Activated naive CD8-positive, alpha-beta T cell treated with anti-CD3 and anti-CD28 coated beads, Interleukin-2, amount 10 ng/mL, durations not matched to agents 7 days and 5 days (primary cell): ENCODE data around the gene DOCK11. TPM values are rescaled to one million over a fixed set of nuclear protein-coding genes. Genes with fewer than 3 reads are reported as not detected.

Source experiments
- ATAC-seq: fragments of 150-1000 bp; cut with Tn5 transposase; one replicate; pipeline ENCODE4 v1.10.0; 2021; ENCODE audit warnings: low read depth, moderate library complexity
- POLR2A ChIA-PET: fragments of 350-600 bp; sonication (Branson Sonifier 250); formaldehyde crosslinking; loops from one replicate; lab custom pipeline; 2021; ENCODE audit warnings: antibody characterized with exemption; lab: Charles Lee
- DNase-seq: peaks from one replicate; pipeline ENCODE4 v3.0.0; 2021
- H3K27ac Mint-ChIP-seq: one replicate; pipeline ENCODE4 v1.8.0; 2022; ENCODE audit warnings: mild to moderate bottlenecking, mixed read lengths
- H3K27me3 Mint-ChIP-seq: one replicate; pipeline ENCODE4 v1.8.0; 2022; ENCODE audit warnings: mild to moderate bottlenecking, moderate library complexity, mixed read lengths
- H3K36me3 Mint-ChIP-seq: one replicate; pipeline ENCODE4 v1.8.0; 2021; ENCODE audit warnings: mild to moderate bottlenecking, mixed read lengths
- H3K4me1 Mint-ChIP-seq: one replicate; pipeline ENCODE4 v1.8.0; 2021; ENCODE audit warnings: mixed read lengths
- H3K4me3 Mint-ChIP-seq: one replicate; pipeline ENCODE4 v1.8.0; 2022; ENCODE audit warnings: mild to moderate bottlenecking, moderate library complexity, mixed read lengths
- H3K9me3 Mint-ChIP-seq: one replicate; pipeline ENCODE4 v1.8.0; 2021; ENCODE audit warnings: mixed read lengths
- total RNA-seq, 2 experiments: library from RNA; stranded (reverse); gene quantifications; one replicate each; pipeline ENCODE4 v1.2.3, GENCODE V29; 2021

The DOCK11 gene
- total RNA-seq, 2 experiments from 2014 or later, result 71.9 to 80.4 TPM

DNA sequence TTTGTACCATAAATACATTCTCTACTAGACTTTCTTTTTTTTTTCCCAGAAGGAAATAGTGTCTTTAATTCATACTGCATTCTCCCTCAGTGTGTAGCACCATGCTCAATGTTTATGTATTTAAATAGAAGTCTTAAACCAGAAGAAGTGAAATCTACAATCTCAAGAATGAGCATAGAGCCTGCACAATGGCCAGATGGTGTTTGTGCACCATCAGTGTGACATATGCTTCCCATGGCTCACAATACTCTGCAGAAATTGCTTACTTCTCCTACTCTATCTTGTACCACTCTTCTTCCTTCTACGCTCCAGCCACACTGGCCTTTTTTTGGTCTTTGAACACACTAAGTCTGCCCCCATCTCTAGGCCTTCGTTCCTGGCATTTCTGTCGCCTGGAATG, 2.6 kb upstream of the DOCK11 start:
- Mint-ChIP-seq H3K36me3 (peaks cover 4% of the 10 kb centered on the region), H3K9me3 (no peaks in the 10 kb centered on the region), H3K27me3 (no peaks in the 10 kb centered on the region), H3K4me1 (peaks cover 9% of the 10 kb centered on the region), H3K27ac (no peak overlapping the region), H3K4me3 (no peak overlapping the region)
- DNase-seq, result no peak
- POLR2A ChIA-PET, result no interaction called here
- no peak for ATAC-seq

DNA sequence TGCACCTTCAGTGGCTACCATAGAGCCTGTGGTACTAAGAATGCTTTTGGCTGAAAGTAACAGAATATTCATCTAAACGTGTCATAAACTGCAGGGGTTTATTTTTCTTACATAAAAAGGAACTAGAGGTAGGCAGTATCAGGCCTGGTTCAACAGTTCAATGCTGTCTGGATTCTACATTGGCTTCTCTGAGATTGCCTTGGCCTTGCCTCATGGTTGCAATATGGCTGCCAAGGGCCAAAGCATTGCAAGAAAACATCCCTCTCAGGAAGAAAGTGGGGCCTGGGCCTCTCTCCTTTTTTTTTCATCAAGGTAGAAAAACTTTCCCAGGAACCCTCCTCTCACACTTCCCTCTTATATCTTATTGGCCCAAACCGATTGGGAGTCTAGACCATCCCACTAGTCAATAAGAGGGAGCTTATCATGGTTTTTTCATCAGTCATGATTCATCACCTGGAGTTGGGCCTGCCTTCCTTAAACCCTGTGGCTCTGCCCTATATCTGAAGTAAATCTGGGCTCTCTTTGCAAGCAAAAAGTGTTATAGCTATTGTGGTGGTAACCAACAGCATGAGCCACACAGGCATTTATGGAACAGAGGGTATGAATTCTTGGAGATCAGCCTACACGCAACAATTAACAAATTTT, 1.8 kb upstream of the DOCK11 start:
- POLR2A ChIA-PET, result no interaction called here
- DNase-seq, result no peak
- Mint-ChIP-seq H3K9me3 (no peaks in the 10 kb centered on the region), H3K4me1 (peaks cover 10% of the 10 kb centered on the region), H3K36me3 (peaks cover 4% of the 10 kb centered on the region), H3K27ac (no peak overlapping the region), H3K27me3 (no peaks in the 10 kb centered on the region), H3K4me3 (no peak overlapping the region)
- no peak for ATAC-seq

DNA sequence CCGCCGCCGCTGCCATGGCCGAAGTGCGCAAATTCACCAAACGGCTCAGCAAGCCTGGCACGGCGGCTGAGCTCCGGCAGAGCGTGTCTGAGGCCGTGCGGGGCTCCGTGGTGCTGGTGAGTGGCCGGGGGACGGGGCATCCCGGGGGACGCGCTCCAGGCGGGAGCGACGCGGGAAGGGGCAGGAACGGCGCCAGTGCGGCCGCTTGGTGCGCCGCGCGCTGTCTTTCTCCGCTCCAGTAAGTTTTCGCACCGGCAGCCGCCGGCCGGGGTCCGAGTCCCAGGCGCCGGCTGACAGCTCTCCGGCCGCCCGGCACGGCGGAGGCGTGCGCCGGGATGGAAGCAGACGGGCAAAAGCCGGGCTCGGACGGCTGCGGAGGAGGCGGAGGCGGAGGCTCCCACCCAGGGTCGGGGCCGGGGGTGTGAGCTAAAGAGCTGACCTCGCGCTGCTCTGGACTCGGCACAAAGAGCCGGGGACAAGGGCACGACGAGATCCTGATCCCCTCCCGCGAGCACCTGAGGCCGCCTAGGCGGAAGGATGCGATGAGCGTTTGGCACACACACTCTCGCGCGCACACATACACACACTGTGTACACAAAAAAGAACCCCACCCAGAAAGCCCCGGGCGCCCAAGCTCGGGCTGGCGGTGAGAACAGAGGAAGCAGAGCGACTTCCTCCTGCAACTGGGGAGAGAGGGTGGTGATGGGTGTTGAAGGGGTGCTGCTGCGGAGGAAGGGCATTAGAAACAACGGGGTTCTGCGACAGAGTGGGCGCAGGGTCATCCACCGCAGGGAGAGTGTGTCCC, 545 bp downstream of the DOCK11 start:
- peak; percentile 73 for ATAC-seq
- DNase-seq, result peak; percentile 76
- POLR2A ChIA-PET, result interaction anchor here (0.6 to 3.8 kb wide), 12 partner anchors 12 to 149 kb away, joined by 3 to 107 read pairs (median 4); partner anchors contain the start of gene WDR44
- H3K4me1 Mint-ChIP-seq, result peaks cover 14% of the 10 kb centered on the region
- no peaks in the 10 kb centered on the region for H3K27me3 Mint-ChIP-seq
- peak overlapping the region; percentile 99 for H3K27ac Mint-ChIP-seq
- H3K4me3 Mint-ChIP-seq, result peak overlapping the region; percentile 99
- no peaks in the 10 kb centered on the region for H3K9me3 Mint-ChIP-seq
- H3K36me3 Mint-ChIP-seq, result peaks cover 5% of the 10 kb centered on the region

DNA sequence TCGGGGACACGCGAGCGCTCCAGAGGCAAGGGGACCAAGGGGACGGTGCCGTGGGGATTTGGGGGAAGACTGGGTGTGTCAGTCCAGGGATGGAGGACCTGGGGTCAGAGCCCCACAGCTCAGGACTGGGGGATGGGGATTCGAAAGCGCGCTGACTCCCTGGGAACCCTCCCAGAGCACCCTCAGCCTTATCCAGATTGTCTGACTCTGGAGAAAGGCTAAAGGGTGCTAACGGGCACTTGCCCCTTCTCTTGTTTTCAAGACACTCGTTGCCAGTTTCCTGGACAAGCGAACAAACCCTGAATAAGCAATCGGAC, 1.1 kb downstream of the DOCK11 start:
- H3K4me3 Mint-ChIP-seq, result peak overlapping the region; percentile 99
- H3K9me3 Mint-ChIP-seq, result no peaks in the 10 kb centered on the region
- H3K27ac Mint-ChIP-seq, result peak overlapping the region; percentile 99
- ATAC-seq, result peak; percentile 5
- POLR2A ChIA-PET, result interaction anchor here (0.6 to 3.8 kb wide), 11 partner anchors 11 to 150 kb away, joined by 3 to 107 read pairs (median 7); partner anchors contain the start of gene WDR44
- peaks cover 14% of the 10 kb centered on the region for H3K4me1 Mint-ChIP-seq
- DNase-seq, result no peak
- peaks cover 5% of the 10 kb centered on the region for H3K36me3 Mint-ChIP-seq
- H3K27me3 Mint-ChIP-seq, result no peaks in the 10 kb centered on the region

DNA sequence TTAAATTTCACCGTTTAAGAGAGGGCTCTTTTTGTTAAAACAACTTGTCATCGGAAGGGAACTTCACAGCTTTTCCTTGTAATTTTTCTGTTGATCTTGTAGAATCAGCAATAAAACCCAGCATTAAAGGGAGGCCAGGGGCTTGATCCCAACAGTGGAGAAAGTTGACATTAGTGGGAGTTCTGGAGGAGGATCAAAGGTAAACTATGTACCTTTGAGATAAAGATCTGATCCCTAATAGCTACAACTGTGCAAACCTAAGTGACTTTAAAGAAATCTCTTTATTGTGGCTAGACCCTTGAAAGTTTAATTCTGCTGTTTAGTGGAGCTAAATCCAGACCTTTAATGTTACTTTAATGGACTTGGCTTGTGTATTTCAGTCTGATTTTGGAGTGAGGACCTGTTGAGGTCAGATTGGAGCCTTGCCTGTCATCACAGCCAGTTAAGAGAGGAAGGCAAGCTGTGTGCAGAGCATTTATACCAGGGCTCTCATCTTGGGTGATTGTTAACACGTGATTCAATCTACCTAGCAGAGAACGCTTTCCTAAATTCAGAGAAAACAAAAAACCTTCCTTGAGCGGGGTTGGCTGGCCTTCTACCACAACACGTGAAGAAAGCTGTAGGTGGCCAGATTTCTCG, 1.7 kb downstream of the DOCK11 start:
- H3K27ac Mint-ChIP-seq, result peak overlapping the region; percentile 99
- H3K4me3 Mint-ChIP-seq, result peak overlapping the region; percentile 99
- H3K9me3 Mint-ChIP-seq, result no peaks in the 10 kb centered on the region
- H3K4me1 Mint-ChIP-seq, result peaks cover 20% of the 10 kb centered on the region
- no peaks in the 10 kb centered on the region for H3K27me3 Mint-ChIP-seq
- peaks cover 5% of the 10 kb centered on the region for H3K36me3 Mint-ChIP-seq
- DNase-seq, result no peak
- peak; percentile 21 for ATAC-seq
- POLR2A ChIA-PET, result interaction anchor here (0.7 to 3.8 kb wide), 9 partner anchors 10 to 150 kb away, joined by 3 to 107 read pairs (median 7); partner anchors contain the start of gene WDR44

DNA sequence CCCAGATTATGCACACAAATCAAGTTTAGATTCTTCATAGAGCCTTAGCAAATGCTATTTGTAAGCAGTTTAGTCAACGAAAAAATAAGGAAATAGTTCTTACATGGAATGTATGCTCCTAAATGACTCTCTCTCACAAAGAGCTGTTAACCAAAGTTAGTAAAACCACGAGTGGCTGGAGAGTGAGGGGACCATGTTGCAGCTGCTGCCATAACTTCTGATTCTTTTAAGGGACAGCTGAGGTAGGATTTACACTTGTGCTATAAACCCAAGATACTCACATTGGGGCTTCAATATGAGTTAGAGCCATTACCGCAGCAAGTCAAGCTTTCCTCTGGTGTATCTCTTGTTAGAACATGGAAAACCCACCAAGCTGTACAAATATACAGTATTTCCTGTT, 2.7 kb downstream of the DOCK11 start:
- Mint-ChIP-seq H3K36me3 (peaks cover 7% of the 10 kb centered on the region), H3K4me1 (peaks cover 25% of the 10 kb centered on the region), H3K27ac (no peak overlapping the region), H3K4me3 (peak overlapping the region; percentile 99), H3K27me3 (no peaks in the 10 kb centered on the region), H3K9me3 (no peaks in the 10 kb centered on the region)
- ATAC-seq (no peak), DNase-seq (no peak)
- POLR2A ChIA-PET, result interaction anchor here (1.7 to 2.5 kb wide), 2 partner anchors 31 to 48 kb away, joined by 7 read pairs; no protein-coding TSS in a partner anchor

DNA sequence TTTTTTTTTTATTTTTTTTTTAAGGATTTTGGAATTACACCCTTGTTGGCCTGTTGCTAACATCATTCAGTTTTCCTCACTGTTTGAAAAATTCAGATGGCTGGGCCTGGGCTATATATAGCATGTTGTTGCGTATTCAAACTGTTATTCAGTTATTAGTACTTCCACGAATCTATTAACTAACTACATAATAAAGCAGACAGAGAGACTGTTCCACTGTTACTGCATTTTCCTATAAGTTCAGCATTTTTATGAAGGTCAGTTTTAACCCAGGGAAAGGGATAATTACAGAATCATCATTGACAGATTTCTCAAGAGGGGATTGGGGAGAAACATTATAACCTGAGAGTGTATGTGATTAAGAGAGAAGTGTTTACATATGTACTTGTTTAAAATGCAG, 3.1 kb downstream of the DOCK11 start:
- peaks cover 29% of the 10 kb centered on the region for H3K4me1 Mint-ChIP-seq
- H3K4me3 Mint-ChIP-seq, result peak overlapping the region; percentile 99
- H3K27me3 Mint-ChIP-seq, result no peaks in the 10 kb centered on the region
- DNase-seq (no peak), ATAC-seq (no peak)
- H3K9me3 Mint-ChIP-seq, result no peaks in the 10 kb centered on the region
- POLR2A ChIA-PET, result interaction anchor here (1.7 to 2.5 kb wide), 2 partner anchors 31 to 48 kb away, joined by 7 read pairs; no protein-coding TSS in a partner anchor
- peak overlapping the region; percentile 5 for H3K27ac Mint-ChIP-seq
- peaks cover 9% of the 10 kb centered on the region for H3K36me3 Mint-ChIP-seq

DNA sequence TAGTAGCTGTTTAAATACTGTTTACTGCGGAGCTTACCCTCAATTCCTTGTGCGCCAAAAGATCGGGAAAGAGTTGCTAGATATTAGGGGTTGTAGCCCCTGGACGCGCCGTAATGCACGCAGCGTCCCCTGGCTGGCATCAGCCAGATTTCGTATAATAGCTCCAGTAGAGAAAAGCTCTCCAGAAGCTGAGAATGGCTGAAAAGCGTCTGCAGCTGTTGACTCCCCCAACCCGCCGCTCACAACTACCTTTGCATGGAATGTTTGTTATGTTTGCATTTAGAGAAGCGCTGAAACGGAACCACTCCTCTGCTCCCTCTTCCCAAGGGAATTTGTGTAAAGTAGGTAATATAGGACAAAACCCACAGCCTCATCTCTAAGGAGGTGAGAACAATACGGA, 3.7 kb downstream of the DOCK11 start:
- Mint-ChIP-seq H3K4me3 (peak overlapping the region; percentile 63), H3K36me3 (peaks cover 9% of the 10 kb centered on the region), H3K27ac (no peak overlapping the region), H3K9me3 (no peaks in the 10 kb centered on the region), H3K4me1 (peaks cover 33% of the 10 kb centered on the region), H3K27me3 (no peaks in the 10 kb centered on the region)
- no peak for ATAC-seq
- POLR2A ChIA-PET, result interaction anchor here (1.7 to 2.5 kb wide), 2 partner anchors 30 to 47 kb away, joined by 7 read pairs; no protein-coding TSS in a partner anchor
- DNase-seq, result no peak

DNA sequence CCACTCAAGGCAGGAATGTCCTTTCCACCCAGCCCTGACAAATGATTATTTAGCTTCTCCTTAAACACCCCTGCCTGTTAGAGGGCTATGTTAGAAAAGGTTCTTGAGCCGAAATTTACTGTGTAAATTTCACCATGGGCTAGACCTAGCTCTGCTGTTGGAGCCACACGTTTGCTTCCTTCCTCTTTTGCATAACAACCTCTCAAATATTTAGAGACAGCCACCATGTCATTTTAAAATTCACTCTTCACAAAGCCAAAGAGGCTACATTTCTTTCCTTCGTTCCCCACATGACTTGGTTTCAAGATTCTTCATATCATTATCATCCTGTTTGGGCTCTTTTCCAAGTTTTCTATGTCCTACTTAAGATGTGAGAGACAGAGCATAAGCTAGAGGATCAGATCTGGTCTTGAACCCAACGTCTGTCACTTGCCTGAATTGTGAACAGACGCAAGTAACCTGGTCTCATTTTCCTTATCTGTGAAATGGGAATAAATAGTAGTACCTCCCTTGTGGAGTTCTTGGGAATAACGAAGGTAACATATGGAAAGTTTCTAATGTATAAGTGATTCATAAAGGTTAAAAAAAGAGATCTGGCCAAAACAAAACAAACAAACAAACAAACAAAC, 6.7 kb downstream of the DOCK11 start:
- DNase-seq (no peak), ATAC-seq (peak; percentile 16)
- Mint-ChIP-seq H3K27me3 (no peaks in the 10 kb centered on the region), H3K4me3 (peak overlapping the region; percentile 77), H3K9me3 (no peaks in the 10 kb centered on the region), H3K27ac (peak overlapping the region; percentile 93), H3K4me1 (peaks cover 31% of the 10 kb centered on the region), H3K36me3 (peaks cover 5% of the 10 kb centered on the region)
- POLR2A ChIA-PET, result interaction anchor here (1.2 kb wide), 1 partner anchor 26 kb away, joined by 4 read pairs; no protein-coding TSS in a partner anchor

DNA sequence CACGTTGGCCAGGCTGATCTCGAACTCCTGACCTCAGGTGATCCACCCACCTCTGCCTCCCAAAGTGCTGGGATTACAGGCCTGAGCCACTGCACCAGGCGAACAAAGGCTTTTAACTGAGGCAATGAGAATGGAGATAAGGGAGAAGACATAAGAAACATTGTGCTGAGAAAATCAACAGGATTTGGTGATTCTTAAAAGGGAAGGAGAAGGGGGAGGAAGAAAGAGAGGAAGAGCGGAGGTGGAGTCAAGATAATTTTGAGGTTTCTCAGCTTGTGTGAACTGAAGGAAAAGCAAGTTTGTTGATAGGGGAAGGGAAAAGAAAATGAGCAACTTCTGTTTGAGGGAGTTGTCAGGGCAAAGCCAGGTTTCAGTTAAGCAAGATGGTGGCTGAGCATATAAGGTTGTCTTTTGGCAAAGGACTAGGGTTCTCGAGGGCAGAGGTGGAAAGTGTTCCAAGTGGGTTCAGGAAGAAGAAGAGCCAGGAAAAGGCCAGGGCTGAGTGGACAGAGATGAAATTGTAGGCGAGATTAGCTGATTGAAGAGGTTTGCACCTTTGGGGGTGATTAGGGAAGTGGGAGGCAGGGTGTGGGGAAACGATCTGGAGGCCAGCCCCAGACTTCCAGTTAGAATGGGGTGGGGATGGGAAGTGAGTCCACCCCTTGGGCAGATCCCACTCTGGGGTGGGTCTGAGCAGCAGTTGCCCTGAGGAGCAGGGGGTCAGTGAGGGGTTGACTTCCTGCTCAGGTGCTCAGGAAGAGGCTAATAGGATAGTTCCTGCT, 7.8 kb downstream of the DOCK11 start:
- Mint-ChIP-seq H3K9me3 (no peaks in the 10 kb centered on the region), H3K27ac (peak overlapping the region; percentile 93), H3K4me1 (peaks cover 29% of the 10 kb centered on the region), H3K4me3 (peak overlapping the region; percentile 77), H3K27me3 (no peaks in the 10 kb centered on the region), H3K36me3 (peaks cover 5% of the 10 kb centered on the region)
- no peak for DNase-seq
- POLR2A ChIA-PET, result interaction anchor here (0.6 to 0.7 kb wide), 2 partner anchors 20 to 23 kb away, joined by 3 read pairs; no protein-coding TSS in a partner anchor
- ATAC-seq, result no peak

DNA sequence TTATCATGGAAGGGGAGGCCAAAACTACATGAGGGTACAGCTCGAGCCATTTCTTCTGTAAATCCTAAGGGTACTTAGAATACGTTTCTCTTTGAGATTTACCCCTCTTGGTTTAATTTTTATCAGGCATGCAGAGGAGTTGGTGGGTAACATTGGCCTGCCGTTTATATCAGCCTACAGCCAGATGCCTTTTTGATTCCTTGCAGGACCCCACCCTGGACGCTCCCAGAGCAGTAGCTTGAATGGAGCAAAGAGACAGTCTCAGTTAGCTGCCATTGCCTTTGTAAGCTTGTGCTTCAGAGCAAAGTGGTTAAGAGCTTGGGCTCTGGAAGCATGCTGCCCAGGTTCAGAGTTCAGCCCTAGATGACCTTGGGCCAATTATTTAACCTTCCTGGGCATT, 9.0 kb downstream of the DOCK11 start:
- H3K4me3 Mint-ChIP-seq, result no peak overlapping the region
- no peak for ATAC-seq
- H3K9me3 Mint-ChIP-seq, result no peaks in the 10 kb centered on the region
- H3K27me3 Mint-ChIP-seq, result no peaks in the 10 kb centered on the region
- H3K36me3 Mint-ChIP-seq, result peaks cover 9% of the 10 kb centered on the region
- H3K27ac Mint-ChIP-seq, result no peak overlapping the region
- H3K4me1 Mint-ChIP-seq, result peaks cover 26% of the 10 kb centered on the region
- POLR2A ChIA-PET, result no interaction called here
- DNase-seq, result no peak

DNA sequence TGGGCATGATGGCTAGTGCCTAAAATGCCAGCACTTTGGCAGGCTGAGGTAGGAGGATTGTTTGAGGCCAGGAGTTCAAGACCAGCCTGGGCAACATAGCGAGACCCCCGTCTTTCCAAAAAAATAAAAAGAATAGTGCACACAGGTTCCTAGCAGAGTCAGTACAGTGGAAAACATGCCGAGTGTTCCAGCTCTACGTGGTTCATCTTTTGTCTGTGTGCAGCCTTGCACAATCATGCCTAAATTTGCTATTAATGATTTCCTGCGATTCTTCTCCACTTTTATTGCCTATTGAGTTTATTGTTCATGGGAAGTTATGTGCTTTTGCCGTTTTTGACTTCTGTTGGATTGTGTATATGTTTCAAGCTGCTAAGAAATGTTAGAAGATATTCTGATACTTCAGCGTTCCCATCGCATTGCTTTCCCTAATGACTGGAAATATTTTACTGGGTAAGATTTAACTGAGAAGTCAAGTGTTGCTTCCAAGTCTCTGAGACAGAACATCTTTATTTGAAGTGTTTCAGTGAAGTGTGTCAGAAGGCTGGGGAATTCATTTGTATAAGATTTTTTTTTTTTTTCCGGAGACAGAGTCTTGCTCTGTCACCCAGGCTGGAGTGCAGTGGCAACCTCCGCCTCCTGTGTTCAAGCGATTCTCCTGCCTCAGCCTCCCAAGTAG, 11.3 kb downstream of the DOCK11 start:
- Mint-ChIP-seq H3K36me3 (peaks cover 17% of the 10 kb centered on the region), H3K4me1 (peaks cover 25% of the 10 kb centered on the region), H3K9me3 (no peaks in the 10 kb centered on the region), H3K4me3 (no peak overlapping the region), H3K27ac (no peak overlapping the region), H3K27me3 (no peaks in the 10 kb centered on the region)
- DNase-seq (no peak), ATAC-seq (no peak)
- POLR2A ChIA-PET, result interaction anchor here (0.7 kb wide), 1 partner anchor 25 kb away, joined by 3 read pairs; no protein-coding TSS in a partner anchor
